LNCAP (cell line): ENCODE data around the gene C1orf56.

Experiments
- CTCF ChIP-seq: fragments of 450-650 bp; IDR thresholded peaks from 2 replicates; pipeline ENCODE4 v1.5.1; 2017; ENCODE audit warnings: mild to moderate bottlenecking

The C1orf56 gene

DNA sequence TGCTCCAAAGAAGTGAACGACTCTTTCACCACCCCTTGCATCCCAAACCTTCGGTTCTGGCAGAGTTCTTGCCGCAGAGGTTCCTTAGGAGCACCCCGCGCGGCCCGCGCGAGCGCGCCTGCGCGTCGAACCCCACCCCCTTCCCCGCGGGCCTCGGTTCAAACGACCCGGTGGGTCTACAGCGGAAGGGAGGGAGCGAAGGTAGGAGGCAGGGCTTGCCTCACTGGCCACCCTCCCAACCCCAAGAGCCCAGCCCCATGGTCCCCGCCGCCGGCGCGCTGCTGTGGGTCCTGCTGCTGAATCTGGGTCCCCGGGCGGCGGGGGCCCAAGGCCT is at the start of gene C1orf56:
C1orf56 (plus strand) TSS at position 161 of the 334 bp plus-strand sequence; CDS start at position 258, 97 bp downstream.
- TF ChIP-seq CTCF: no peak

- no peak for TF ChIP-seq CTCF
Observed at GRCh38 chr1:150997949-150998348, 49.6 kb upstream of the C1orf56 start.

DNA sequence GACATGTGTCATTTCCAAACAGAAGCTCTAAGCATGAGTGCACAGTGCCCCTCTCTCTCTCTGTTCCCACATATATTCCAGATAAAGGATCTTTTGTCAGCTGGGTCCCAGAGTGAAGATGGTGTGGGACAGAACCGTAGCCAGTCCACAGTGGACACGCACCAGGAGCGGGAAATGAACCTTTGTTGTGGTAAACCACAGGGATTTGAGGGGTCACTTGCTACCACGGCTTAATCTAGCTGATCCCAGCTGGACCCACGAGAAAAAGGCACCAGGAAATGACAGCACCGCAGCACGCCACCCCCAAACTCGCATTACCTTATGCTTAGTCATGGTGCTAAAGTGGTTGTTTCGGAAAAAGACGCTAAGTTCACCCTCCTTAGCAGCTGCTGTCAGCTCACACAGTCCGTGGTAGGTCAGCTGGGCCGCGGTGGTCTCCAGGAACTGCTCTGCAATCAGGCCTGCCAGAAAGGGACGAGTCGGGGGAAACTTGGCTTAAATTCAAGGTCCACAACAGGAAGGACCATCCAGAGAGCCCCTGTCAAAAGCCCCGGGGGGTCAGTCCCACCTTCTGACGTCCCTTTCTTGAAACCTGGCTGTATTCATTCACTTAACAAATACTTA is 48.4 kb upstream of the C1orf56 start:
- no peak for TF ChIP-seq CTCF

- no peak for TF ChIP-seq CTCF
Observed at GRCh38 chr1:150999926-151000325, 47.6 kb upstream of the C1orf56 start.

GRCh38 chr1:151000408-151000807 is 47.1 kb upstream of the C1orf56 start:
- TF ChIP-seq CTCF: no peak

- no peak for TF ChIP-seq CTCF
Observed at GRCh38 chr1:151001602-151002001, 45.9 kb upstream of the C1orf56 start.

DNA sequence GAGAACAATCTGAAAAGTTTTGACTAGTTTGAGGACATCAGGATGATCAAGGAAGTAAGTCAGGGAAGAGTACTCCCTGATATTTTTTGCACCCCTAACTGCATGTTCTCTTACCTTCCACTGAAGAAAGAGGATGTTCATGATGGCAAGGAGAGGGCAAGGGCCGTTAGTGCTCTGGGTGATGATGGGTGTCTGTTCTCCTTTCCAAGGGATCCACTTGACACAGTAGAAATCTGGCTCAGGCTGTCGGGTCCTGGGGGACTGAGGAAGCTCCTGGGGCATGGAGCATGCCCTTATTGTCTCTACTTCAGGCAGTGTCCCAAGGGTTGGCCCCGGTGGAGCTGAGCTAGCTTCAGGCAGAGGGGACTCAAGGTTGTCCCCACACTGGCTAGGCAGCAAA is 45.5 kb upstream of the C1orf56 start:
- no peak for TF ChIP-seq CTCF

GRCh38 chr1:151002611-151003010 is 44.9 kb upstream of the C1orf56 start:
- no peak for TF ChIP-seq CTCF
